ENCODE results near the gene VASH1.

Gene VASH1

GRCh38 chr14:76770521-76771436 is 9.5 kb downstream of the VASH1 start:
- DNase-seq = no peak

DNA sequence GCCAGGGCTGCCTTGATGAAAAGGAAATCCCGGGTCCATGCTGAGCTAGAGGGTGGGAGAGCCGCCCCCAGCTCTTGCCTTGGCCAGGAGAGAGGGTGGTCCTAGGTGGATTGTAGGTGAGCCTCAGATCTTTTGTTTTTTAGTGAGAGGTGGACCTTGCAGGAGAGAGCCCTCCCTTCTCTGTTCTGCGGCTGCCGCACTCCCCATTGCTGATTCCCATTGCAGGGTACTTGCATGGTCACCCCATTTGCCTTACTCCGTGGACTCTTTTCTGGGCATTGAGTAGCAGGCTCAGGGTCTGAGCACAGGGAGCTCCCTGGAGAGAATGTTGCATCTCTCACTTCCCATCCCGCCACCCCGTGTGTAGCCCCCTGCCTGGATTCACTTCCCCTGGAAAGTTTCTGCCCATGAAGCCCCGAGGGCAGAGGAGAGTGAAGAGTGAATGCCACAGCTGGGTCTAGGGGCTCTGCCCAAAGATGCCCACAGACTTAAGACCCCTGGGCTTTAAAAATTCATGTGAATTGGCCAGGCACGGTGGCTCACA is 10.2 kb downstream of the VASH1 start:
- DNase-seq = no peak

- peak in 9 of 56 donors; percentile 30 to 51 (median 46) for DNase-seq
Measured at GRCh38 chr14:76772300-76773187, 11.3 kb downstream of the VASH1 start.

GRCh38 chr14:76773188-76773885 is 12.1 kb downstream of the VASH1 start:
- DNase-seq = peak in 6 of 56 donors; percentile 14 to 46 (median 33)

DNA sequence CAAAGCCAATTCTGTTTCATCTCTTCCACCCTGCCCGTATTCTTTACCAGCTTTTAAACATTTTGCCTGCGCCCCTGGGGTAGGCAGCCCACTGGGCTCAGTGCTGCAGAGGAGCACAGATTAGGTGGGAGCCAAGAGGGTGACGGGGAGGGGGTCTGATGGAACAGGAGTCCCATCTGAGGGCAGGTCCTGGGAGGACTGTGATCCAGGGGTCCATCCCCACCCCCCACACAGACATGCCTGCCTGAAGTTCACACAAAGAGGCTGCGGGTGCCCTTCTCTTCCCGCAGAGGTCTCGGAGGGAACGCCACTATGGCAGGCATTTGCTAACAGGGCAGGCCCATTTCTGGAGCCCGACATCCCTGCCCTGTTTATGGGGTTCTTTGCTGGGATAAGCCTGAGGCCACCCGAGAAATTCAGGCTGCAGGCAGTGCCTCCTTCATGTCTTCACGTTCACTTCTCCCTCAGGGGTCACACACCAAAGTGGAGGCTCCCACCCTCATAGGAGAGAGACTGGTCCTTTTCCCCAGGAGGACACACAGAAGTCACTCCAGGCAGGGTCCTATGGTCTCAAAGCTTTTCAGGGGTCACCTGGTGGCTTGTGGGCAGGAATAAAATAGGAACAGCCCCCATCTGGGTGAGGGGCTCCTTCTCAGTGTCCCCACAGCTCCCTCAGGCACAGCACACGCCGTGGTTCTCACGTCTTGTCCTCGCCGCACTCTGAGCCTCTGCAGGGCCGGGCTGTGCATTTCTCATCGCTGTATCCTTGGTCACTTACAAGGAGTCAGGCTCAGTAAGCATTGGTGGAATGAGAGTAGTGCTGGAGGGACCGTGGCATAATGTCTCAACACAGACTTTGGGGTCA is 12.9 kb downstream of the VASH1 start:
- no peak for DNase-seq

DNA sequence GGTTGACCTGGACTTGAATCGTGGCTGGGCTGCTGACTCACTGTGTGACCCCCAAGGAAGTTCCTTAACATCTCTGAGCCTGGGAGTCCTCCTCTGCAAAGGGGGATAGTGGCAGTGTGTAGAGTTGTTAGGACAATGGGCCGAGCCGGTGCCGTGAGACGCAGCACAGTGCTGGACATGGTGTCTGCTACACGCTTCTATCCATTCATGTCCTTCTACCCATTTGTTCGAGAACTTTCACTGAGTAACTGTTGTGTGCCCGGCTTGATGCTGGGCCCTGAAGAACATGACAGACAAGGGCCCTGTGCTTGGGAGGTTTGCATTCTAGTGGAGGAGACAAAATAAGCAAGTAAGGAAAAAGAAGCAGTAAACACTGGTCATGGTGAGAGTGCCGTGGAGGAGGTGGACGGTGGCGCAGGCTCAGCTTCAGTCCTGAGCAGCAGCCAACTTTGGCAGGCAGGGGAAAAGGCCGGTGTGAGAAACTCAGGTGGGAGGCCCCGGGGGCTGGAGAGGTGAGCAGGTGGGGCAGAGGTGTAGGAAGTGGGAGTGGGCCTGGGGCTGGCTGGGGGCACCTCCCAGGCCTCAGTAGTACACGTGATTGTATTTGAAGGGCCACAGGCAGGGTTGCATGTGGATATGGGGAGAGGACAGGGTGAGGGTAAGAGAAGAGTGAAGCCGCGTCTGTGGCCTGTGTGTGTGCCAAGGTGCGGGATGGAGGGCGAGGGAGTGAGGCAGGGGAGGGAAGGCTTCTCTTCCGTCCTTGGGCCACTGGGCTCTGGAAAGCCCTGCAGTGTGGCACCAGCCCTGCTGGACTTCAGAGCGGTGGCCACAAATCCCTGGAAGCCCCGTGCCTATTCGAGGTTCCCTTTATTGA is 13.8 kb downstream of the VASH1 start:
- no peak for DNase-seq

DNA sequence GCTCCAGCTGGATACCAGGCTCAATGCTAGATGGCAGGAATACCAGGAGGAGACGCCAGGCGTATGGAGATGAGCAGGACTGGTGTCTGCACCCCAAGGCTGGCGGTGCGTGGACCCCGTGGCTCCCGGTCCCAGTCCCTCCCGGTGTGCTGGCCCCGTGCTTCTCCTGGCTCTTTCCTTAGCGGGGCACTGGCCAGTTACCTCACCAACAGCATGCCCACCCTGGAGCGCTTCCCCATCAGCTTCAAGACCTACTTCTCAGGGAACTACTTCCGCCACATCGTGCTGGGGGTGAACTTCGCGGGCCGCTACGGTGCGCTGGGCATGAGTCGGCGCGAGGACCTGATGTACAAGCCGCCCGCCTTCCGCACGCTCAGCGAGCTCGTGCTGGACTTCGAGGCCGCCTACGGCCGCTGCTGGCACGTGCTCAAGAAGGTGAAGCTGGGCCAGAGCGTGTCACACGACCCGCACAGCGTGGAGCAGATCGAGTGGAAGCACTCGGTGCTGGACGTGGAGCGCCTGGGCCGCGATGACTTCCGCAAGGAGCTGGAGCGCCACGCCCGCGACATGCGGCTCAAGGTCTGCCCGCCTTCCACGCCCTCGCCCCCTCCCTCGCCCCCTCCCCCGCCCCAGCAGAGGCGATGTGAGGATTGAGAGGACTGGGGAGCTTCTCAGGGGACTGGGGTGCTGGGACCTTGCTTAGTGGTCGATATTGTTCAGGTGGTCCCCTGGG is 14.6 kb downstream of the VASH1 start:
- no peak for DNase-seq

GRCh38 chr14:76776428-76777251 is 15.4 kb downstream of the VASH1 start:
- DNase-seq = no peak

- DNase-seq = no peak
Measured at GRCh38 chr14:76777721-76778120, 16.5 kb downstream of the VASH1 start.

- DNase-seq = no peak
Measured at GRCh38 chr14:76778546-76779215, 17.4 kb downstream of the VASH1 start.

DNA sequence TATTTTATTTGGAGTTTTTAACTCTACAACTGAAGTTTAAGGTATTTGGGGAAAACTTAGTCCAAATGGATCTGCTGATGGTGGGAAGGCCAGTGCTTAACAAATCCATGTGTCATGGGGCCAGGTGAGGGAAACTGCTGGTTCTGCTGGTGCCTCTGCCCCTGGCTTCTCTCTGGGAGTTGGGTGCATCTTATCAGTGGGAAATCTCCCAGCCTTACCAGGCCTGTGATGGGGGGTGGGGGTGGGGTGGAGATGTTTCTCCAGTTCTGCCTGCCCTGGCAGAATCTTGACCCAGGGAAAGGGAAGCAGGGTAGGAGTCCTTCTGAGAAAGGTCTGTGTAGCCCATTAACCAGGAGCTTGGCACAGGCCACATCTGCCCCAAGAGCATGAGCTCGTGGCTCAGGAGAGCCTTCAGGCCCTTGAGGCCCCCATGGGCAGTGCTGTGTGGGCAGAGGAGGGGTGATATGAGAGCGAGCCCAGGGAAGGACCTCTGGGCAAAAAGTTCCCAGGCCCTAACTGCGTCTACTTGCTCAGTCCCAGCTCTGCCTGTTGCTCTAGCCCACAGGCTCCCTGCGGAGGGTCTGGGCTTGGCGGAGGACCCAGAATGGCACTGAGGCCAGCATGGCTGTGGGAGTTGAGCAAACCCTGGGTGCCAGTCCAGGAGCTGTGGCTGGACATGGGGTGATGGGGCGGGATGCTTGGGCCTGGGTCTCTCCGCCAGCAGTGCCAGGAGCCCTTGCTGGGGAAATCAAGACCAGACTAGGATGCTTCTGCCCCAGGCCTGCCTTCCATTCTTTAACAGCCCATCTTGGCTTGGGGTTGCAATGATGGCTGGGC is 18.2 kb downstream of the VASH1 start:
- no peak for DNase-seq

DNA sequence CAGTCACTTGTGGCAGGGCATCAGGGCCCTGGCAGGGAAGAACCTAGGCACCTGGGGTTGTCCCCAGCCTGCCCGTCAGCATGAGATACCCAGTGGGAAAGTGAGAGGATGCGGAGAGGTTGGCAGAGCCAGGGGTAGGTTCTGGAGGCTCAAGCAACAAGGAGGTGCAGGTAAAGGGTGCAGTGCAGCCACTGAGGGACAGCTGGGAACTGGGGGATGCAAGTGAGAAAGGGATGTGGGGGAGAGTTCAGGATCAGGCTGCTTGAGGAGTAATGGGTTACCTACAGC is 18.7 kb downstream of the VASH1 start:
- DNase-seq = no peak

- DNase-seq = no peak
Measured at GRCh38 chr14:76780360-76780759, 19.1 kb downstream of the VASH1 start.

DNA sequence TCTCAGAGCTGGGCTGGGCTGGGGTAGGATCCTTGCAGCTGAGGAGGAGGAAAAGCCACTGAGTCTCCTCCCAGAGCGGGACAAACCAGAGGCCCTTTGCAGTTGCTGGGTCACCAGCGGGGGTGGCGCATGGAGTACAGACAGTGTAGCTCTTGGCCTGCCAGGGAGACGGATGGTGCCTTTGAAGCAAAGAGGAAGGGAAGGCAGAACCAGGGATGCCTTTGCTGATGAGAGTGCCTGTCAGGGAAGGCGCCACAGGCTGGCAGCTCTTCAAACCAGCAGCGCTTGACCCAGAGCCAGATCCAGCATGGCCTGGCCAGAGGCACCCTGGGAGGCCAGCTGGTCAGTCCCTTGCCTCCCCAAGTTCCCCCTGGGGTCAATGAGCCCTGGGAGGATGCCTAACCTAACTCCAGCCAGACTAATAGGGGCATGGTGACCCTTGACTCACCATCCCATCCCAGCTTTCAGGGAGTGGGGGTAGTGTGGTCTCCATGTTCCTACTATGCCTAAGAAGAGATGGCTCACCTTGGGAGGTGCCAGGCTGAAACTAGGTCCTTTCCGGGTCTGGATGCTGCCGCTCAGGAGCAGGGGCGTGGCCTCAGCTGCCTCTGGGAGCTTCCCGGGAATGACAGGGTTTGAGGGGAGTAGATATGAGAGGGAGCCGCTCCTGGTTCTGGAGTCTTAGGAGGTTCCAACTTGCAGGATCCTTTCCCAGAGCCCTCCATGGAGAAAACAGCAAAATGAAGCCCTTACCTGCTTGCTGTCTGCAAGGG is 19.8 kb downstream of the VASH1 start:
- DNase-seq = peak in 48 of 56 donors; percentile 17 to 84 (median 66)

- no peak for DNase-seq
Measured at GRCh38 chr14:76781648-76782051, 20.4 kb downstream of the VASH1 start.
